Measurements from ENCODE around the gene SLX9.

The SLX9 gene

DNA sequence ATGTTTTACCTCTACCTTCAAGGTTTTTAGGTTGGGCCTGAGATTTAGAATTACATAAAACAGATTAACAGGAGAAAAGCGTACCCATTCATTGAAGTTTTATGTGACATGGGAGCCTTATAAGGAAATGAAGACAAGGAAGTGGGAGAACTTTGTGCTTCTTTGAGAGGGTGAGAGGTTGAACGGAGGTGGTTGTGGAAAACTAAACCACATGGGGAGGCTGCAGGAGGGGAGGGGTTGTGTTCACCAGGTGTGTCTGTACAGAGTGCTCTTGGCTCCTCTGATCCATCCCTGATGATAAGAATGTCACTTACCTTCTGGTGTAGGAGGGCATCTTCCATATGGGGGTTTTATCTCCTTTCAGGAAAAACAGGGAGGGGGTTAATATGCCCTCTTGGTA lies 2.7 kb downstream of the SLX9 start:
- no peak overlapping the region for H3K4me3 ChIP-seq (ENCODE audit: low read depth, low read length)
- DNase-seq (ENCODE audit: low read depth): no peak

DNA sequence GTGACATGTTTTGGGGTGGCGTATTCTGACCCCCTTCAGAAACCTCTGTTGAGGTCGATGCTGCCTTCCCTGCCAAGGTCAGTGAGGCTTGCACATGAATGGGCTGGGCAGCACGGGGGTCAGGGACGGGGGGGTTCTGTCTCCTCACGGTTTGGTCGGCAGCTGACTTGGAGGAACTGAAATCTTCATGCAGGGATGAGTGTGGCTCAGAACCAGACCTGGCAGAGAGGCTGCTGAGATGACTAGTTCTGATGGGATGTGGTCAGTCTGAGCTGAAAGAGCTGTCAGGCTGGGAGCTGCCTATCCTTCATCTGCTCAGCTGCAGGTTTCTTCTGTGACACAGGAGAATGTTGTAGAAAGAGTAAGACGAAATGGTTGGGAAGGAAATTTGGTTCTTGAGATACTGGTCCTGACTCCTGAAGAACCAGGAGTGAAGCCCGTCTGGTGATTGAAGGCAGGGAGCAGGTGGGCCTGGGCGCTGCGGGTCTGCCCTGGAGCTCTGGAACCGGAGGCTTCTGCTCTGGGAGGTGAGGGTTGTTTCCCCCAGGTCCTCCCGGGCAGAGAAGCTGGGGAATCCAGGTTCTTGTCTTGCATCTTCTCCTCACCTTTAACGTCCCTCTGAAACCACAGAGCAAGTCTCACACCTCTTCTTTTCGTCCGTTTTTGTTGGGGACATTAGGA lies 3.3 kb downstream of the SLX9 start:
- H3K4me3 ChIP-seq (ENCODE audit: low read depth, low read length): no peak overlapping the region
- DNase-seq (ENCODE audit: low read depth): no peak

DNA sequence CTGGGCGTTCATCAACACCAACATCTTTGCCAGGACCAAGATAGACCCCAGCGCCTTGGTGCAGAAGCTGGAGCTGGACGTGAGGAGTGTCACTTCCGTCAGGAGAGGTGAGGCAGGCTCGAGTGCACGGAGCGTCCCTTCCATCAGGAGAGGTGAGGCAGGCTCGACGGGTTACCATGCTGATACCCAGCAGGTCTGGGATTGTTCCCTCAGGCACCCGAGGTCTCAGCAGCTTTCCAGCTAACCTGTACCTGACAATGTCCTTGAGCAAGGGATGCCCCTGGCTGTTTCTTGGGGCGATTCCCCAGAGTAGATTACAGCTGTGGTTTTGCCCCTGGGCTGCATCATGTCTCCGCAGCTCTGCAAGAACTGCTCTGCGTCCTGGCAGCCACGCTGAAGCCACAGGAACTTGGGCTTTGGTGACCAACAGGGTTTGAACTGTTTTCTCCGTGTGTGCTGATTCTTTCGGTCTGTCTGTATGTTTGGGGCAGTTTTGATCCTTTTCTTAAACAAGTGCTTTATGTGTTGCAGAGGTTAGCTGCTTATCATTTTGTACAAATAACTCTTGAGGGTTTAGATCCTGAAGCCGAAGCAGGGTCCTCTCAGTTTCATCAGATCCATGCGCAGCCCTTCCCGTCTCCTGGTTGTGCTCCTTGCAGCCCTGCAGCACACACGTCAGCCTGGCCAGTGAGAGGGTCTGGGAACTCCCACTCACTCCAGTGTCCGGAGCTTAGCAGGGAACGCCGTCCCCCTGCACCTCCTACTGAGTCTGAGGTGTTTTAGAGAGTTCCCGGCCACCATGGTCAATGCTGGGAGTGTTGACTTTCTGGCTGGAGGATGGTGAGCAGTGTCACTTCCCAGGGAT lies 4.1 kb downstream of the SLX9 start:
- no peak for DNase-seq (ENCODE audit: low read depth)
- H3K4me3 ChIP-seq (ENCODE audit: low read depth, low read length): no peak overlapping the region

DNA sequence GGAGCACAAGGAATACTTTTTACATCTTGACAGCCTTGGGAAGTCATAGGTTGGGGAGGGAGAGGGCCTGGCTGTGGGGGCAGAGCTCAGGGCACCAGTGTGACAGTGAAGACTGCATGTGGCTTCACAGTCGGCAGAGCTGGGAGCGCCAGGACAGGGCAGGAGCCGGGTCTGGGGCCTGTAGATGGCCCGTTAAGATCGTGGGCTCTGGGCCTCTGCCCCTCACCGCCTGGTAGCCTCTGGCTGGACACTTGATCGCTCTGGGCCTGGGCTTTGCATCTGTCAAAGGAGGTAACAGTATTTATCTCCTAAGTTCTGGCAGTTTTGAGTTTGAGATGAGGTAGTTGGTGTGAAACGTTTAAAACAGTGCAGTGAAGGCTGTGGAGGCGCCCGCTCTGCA lies 4.8 kb downstream of the SLX9 start:
- no peak for DNase-seq (ENCODE audit: low read depth)
- no peak overlapping the region for H3K4me3 ChIP-seq (ENCODE audit: low read depth, low read length)

DNA sequence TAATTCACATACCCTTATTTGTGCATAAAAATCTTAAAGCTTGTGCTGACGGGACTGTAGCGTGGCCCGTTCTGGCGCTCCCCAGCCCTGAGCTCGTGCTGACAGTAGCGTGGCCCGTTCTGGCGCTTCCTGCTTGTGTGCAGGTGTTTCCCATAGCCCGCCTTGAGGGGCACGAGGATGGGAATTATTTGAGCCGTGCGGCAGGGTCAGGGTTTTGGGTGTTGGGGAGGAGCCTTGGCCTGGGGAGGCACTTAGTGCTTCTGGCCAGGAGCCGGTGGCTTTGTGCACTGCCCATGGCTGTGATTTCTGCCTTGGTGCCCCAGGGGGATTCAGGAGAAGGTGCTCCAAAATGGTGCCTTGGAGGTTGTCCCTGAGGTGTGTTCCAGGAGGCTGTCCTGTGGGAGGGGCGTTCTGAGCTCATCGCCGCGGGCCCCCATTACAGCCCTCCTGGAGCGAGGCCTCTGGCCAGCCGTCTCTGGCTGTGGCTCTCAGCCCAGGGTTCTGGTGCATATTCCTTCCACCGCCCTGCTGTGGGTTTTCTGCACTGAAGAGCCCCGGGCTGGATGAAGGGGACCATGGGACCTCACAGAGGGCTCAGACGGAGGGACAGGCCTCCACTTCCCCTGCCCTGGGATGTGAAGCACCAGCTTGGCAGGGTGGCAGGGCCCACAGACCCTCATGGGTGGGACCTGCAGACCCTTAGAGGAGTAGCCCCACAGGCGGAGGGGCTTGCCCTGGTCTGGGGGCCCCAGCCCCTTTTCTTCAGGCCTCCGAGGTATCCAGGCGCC lies 6.6 kb downstream of the SLX9 start:
- H3K4me3 ChIP-seq (ENCODE audit: low read depth, low read length): no peak overlapping the region
- DNase-seq (ENCODE audit: low read depth): no peak

DNA sequence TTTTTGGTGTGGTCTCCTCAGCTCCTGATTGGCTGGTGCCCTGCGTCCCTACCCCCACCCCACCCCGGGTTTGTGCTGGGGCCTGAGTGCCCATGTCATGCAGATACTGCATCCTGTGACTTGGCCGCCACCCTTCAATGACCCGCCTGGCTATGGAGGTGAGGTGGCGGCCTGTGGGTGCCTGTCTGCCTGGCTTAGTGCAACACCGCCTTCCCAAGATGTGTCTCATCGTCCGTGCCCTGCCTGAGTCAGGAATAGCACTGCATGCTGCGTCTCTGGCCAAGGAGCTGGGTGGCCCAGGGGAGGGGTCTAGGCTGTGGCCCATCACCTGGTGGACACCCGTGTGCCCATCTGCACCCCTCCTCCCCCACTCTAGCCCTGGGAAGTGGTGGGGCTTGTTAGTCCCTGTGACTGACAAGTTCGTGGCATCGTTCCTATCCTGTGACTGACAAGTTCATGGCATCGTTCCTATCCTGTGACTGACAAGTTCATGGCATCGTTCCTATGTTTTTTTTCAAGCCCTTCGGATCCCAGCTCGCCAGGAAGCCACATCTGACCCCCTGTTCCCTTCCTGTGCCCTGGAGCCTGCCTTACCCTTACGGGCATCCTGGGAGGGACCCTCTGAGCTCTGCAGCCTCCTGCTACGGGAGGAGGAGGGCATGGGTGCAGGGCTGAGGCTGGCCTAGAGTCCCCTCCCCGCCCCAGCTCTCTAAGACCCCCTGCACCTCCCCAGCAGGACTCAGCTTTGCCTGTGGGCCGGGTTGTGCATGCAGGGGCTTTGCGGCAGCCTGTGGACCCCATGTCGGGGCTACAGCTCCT lies 7.5 kb downstream of the SLX9 start:
- no peak overlapping the region for H3K4me3 ChIP-seq (ENCODE audit: low read depth, low read length)
- DNase-seq (ENCODE audit: low read depth): no peak

DNA sequence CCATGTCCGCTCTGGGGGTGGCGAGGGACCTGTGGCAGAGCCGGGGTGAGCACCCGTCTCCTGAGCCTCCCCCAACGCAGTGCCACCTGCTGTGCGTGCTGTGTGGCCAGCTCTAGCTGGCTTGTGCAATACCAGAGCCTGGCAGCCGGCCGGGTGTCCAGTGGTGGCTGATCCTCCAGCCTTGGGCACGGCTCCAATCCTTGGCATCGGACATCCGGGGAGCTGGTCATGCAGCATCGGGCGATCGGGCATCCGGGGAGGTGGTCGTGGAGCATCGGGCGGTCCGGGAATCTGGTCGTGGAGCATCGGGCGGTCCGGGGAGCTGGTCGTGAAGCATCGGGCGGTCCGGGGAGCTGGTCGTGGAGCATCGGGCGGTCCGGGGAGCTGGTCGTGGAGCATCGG lies 8.1 kb downstream of the SLX9 start:
- H3K4me3 ChIP-seq (ENCODE audit: low read depth, low read length): no peak overlapping the region
- no peak for DNase-seq (ENCODE audit: low read depth)

DNA sequence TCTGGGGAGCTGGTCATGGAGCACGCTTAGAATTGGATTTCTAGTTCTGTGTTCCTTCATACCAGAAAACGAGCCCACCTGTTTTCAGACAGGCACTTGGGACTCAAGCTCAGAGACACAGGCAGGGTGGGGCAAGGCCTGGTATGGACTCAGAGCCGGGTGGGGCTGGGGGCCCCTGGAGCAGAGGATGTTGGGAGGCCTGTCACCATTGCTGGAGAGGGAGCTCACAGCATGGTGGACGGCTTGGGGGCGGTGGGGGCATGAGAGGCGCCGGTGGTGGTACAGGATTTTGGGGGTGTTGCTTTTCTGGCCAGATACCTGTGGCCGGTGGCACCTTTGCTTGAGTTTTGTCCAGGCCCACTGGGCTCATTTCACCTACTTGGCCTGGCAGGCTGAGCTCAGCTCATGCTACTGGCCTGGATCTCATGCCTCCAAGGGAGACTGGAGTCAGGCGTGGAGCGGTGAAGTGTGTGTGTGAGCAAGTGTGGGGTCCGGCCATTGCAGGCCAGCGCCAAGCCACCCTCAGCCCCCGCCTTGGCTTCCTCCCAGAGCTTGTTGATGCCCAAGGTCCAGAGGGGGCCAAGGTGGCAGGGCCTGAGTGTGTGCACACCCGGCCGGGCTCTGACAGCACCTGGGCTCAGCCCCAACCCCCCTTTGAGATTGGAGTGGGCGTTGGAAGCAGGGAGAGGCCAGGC lies 8.7 kb downstream of the SLX9 start:
- no peak overlapping the region for H3K4me3 ChIP-seq (ENCODE audit: low read depth, low read length)

DNA sequence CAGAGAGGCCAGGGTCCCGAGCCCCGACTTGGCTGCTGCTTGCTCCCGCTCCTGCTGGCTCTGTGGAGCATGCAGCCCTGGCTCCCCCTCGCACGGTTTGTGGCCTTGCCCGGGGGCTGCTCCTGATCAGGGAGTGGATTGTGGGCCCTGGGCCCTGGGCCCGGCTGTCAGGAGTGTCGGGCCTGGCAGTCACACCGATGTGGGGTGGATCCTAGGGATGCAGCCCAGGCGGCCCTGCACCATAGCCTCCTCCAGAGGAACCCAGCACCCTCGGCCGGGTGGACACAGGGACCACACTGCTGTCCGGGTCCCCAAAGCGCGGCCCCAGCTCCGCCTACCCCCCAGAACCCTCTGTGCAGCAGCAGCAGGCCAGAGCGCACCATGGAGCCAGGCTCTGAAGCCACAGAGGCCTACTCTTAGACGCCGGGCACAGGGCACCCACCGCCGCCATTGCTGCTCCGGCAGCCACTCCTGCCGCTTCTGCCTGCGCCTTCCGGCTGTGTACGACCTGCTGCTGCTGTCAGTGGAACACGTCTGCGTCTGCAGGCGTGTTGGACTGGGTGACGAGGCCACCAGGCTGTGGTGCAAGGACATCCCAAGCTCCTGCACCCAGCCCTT lies 9.4 kb downstream of the SLX9 start:
- DNase-seq (ENCODE audit: low read depth): no peak
- H3K4me3 ChIP-seq (ENCODE audit: low read depth, low read length): no peak overlapping the region

More for the DNA sequence above, 8.7 kb downstream of the SLX9 start:
- no peak for DNase-seq (ENCODE audit: low read depth)

DNA sequence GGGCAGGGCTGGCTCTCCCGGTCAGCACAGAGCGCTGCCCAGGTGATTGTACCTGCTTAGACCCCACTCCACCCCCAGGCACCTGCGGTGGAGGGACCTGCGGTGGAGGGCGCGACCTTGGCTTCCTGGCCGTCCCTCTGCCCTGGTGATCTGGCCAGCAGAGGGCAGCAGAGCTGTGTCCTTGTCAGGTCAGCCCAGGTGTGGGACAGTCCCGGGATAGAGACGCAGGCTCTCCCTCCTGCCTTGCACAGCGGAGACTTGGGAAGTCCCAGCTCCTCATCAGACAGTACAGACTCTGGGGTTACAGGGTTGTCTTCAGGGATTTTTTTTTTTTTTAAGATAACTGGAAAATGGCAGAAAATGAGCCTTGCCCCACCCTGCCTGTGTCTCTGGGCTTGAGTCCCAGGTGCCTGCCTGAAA lies 10.0 kb downstream of the SLX9 start:
- no peak overlapping the region for H3K4me3 ChIP-seq (ENCODE audit: low read depth, low read length)
- DNase-seq (ENCODE audit: low read depth): no peak

DNA sequence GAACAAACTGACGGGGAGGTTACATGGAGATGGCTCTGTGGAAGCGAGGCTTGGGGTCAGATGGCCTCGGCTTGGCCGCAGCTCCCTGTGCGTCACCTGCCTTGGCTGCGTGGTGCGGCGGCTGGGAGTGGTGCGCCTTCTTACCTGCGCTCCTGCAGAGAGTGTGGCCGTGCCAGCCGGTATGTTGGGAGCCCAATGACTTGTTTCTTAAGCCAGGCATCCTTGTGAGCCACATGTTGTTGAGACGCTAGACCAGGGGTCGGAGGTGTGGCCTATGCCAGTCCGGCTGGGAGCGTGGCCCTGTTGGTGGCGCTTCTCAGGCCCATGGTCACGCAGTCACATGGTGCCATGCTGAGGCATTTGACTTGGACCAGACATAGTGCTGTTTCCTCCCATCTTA lies 10.5 kb downstream of the SLX9 start:
- no peak for DNase-seq (ENCODE audit: low read depth)
- H3K4me3 ChIP-seq (ENCODE audit: low read depth, low read length): no peak overlapping the region

DNA sequence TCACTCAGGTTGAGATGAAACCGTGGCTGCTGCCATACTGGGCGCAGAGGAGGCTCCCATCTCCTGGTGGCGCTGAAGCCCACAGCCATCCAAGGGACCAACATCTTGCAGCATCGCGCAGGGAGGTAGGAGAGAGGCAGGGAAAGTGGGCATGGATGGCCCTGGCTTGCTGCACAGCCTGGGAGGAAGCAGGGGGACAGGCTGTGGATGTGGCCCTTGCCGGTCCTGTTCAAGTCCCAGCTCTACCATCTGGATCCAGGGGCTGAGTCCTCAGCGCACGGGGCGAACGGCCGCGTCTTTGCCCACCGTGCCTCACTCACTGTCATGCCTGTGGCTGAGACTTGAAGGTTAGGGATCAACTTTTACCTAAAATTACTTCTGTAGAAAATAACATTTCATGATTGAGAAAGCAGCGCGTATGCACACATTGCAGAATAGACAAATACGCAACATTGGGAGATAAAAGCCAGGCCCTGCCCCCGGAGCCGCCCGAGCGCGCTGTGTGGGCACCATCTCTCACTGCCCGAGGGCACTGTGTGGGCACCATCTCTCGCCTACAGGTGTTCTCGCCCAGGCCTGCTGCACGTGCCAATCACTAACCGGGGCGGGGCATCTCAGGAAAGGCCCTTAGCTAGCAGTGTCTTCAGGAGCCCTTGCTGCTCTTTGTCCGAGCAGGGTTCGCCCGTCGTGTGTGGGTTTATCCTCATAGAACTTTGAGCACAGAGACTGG lies 11.5 kb downstream of the SLX9 start:
- no peak overlapping the region for H3K4me3 ChIP-seq (ENCODE audit: low read depth, low read length)
- no peak for DNase-seq (ENCODE audit: low read depth)

DNA sequence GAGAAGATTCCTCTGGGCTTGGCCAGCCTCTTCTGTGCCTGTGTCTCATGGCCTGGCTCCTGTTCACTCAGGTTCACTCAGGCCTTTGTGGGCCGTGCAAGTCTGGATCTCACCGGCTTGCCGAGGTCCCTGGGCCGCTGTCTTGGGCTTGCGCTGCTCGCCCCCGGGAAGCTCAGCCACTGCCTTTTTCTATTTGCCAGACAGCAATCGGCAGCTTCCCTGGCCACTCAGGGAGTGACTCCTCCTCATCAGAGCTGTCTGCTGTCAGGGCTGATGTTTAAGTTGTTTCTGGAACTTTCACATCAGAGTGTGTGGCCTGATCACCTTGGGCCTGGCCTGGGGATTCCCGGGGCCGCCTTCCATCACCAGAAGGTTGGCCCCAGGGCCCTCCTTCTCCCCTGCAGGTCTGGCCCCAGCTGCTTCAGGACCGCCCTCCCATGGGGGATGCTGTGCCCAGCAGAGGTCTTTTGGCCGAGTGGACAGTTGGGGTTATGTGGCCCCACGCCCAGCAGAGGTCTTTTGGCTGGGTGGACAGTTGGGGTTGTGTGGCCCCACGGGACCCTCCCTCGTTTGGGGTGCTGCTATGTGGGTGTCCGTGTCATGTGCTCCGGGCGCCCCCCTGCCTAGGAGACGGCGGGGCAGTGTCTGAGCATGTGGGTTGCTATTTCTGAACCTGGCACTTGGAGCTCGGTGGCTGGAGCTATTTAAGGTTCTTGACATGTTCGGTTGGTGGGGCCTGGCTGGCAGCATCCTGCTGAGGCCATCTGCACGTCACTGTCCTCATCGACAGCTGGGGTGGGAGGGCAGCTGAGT lies 12.5 kb downstream of the SLX9 start:
- DNase-seq (ENCODE audit: low read depth): no peak
- no peak overlapping the region for H3K4me3 ChIP-seq (ENCODE audit: low read depth, low read length)

DNA sequence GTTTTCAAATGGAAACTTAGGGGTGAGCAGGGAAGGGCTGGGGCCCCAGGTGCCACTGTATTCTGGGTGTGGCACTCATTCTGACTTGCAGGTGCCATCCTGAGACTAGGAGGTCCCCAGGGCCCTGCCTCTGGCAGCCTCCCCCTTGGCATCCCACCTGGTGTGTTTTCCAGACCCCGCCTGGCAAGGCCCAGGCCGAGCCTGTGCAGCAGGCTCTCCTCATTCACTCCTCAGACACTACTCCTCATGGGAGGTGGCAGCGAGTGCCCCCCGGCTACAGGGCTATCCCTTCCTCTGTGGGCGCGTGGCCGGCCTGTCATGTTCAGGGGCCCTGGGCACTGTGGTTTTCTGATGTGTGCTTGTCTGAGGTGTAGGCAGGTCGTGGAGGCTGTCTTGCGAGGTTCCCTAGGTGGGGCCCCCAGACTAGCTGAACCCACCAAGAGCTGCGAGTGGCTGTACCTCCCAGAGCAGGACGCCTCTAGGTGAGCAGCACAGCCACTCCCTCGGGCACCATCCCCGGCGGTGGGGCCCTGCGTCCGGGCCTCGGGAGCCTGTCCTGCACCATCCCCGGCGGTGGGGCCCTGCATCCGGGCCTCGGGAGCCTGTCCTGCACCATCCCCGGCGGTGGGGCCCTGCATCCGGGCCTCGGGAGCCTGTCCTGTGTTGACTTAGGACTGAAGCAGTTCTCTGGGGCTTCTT lies 13.2 kb downstream of the SLX9 start:
- no peak overlapping the region for H3K4me3 ChIP-seq (ENCODE audit: low read depth, low read length)
- no peak for DNase-seq (ENCODE audit: low read depth)

DNA sequence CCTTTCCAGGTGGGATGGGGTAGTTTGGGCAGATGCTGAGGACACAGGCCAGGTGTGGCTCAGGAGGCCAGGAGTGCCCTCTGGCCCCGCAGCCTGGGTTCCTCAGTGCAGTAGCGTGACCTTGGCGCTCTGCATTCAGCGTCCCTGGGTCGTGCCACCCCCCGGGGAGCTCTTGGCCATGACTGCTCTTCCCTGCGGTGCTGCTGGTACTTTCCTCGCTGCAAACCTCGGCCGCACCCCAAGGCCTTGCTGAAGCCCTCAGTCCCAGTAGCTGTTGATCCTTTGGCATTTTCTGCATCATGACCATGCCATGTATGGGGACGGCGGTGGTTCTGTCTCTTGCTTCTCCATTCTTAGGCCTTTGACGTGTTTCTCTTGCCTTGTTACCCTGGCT lies 13.8 kb downstream of the SLX9 start:
- DNase-seq (ENCODE audit: low read depth): no peak
- no peak overlapping the region for H3K4me3 ChIP-seq (ENCODE audit: low read depth, low read length)

DNA sequence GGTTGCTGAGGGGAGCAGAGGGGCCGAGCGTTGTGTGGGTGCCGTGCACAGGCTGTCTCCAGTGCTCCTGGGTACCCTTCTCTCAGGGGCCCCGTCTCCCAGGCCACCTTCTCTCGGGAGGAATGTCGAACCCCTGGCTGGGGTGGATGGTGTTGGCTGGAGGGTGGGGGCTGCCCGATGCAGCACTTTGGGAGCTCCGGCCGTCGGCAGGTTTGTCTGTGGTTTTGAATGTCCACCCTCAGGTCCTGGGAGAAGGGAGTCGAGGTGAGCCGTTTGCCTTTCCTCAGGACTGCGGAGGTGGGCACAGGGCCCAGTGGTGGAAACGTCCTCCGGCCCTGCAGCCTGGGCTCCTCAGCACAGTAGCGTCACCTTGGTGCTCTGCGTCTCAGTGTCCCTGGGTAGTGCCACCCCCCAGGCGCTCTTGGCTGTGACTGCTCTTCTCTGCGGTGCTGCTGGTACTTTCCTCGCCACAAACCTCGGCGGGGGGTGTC lies 14.5 kb downstream of the SLX9 start:
- H3K4me3 ChIP-seq (ENCODE audit: low read depth, low read length): no peak overlapping the region
- no peak for DNase-seq (ENCODE audit: low read depth)

Measured in skeletal muscle cell (primary cell).